Activated naive CD8-positive, alpha-beta T cell treated with anti-CD3 and anti-CD28 coated beads for 36 hours (primary cell): ENCODE measurements around the gene KCTD12. TPM values are rescaled to one million over a fixed set of nuclear protein-coding genes. Genes with fewer than 3 reads are reported as not detected.
"Not testable (repeated sequence)": the region's sequence is repeated elsewhere in the genome, so short reads cannot be mapped to it uniquely, and the experiment has no call there.

ENCODE experiments used
- DNase-seq: peaks from one replicate; pipeline ENCODE4 v3.0.0; 2021
- H3K27ac Mint-ChIP-seq: one replicate; pipeline ENCODE4 v1.8.0; 2022; ENCODE audit warnings: mild to moderate bottlenecking, moderate library complexity, mixed read lengths
- H3K27me3 Mint-ChIP-seq: one replicate; pipeline ENCODE4 v1.8.0; 2022; ENCODE audit warnings: mild to moderate bottlenecking, mixed read lengths
- H3K36me3 Mint-ChIP-seq: one replicate; pipeline ENCODE4 v1.8.0; 2021; ENCODE audit warnings: mild to moderate bottlenecking, mixed read lengths
- H3K4me1 Mint-ChIP-seq: one replicate; pipeline ENCODE4 v1.8.0; 2021; ENCODE audit warnings: mixed read lengths
- H3K4me3 Mint-ChIP-seq: one replicate; pipeline ENCODE4 v1.8.0; 2022; ENCODE audit warnings: mild to moderate bottlenecking, moderate library complexity, mixed read lengths
- H3K9me3 Mint-ChIP-seq: one replicate; pipeline ENCODE4 v1.8.0; 2022; ENCODE audit warnings: mixed read lengths
- total RNA-seq, 2 experiments: library from RNA; stranded (reverse); gene quantifications; one replicate each; pipeline ENCODE4 v1.2.3, GENCODE V29; 2021

Gene KCTD12
- total RNA-seq, 2 experiments from 2014 or later = 18.5 to 19.4 TPM

DNA sequence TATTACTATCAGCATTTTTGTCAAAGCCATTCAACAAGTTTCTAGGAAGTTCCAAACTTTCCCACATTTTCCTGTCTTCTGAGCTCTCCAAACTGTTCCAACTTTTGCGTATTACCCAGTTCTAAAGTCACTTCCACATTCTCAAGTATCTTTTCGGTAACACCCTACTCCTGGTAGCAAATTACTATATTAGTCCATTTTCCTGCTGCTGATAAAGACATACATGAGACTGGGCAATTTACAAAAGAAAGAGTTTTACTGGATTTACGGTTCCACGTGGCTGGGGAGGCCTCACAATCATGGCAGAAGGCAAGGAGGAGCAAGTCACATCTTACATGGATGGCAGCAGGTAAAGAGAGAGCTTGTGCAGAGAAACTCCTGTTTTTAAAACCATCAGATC lies 12.9 kb upstream of the KCTD12 start:
- H3K9me3 Mint-ChIP-seq = peaks cover 12% of the 10 kb centered on the region
- DNase-seq, H3K4me3 Mint-ChIP-seq, H3K36me3 Mint-ChIP-seq, H3K4me1 Mint-ChIP-seq, H3K27ac Mint-ChIP-seq, H3K27me3 Mint-ChIP-seq: not testable (repeated sequence)

DNA sequence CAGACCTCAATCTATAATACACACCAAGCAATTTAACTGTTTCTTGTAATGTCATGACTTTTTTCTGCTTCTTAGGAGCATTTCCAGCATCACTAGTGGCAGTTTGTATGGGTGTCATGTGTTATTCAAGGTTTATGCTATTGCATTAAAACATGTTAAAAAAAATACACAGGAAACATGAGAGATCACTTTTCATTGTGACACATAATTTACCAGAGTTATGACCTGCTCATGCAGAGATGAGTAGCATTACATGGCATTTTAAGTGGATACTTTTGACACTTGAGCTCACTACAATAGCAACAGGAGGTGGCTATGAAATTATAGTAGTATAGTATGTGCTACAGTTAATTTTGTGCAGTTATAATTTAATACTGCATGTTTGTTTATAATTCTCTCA lies 11.0 kb upstream of the KCTD12 start:
- not testable (repeated sequence) for DNase-seq, H3K27ac Mint-ChIP-seq, H3K36me3 Mint-ChIP-seq, H3K27me3 Mint-ChIP-seq, H3K4me3 Mint-ChIP-seq
- peaks cover 12% of the 10 kb centered on the region for H3K9me3 Mint-ChIP-seq
- peaks cover 12% of the 10 kb centered on the region for H3K4me1 Mint-ChIP-seq

DNA sequence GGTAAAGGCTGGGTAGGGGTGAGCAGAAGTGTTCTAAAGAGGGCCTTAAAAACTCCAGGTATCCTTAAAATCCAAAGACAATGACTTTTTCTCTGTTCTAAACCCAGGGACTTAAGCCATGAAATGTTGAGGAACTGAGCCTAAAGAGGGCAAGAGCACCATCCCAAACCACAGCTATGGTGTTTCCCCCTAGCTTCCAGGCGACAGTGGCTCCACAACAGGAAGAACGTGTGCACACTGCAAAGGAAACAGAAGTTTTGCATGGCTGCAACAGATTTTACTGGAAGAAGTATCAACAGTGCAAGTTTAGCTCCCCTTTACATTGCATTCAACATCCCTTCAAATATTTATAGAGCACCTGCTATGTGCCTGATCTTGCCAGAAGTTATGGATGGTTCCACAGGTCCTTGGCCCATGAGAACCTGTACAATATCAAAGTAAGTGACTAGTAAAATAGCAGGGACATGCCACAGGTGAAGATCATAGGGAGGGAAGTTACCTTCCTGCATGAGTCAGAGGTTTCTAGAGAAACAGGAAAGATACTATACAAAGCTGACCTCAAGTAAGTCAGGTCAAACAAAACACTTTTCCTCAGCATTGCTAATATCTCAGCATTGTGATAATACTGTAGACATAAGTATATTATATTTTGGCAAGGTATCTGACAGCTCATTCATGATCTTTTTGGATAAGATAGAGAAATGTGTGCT lies 8.4 kb upstream of the KCTD12 start:
- H3K4me3 Mint-ChIP-seq = no peak overlapping the region
- H3K36me3 Mint-ChIP-seq = no peaks in the 10 kb centered on the region
- H3K9me3 Mint-ChIP-seq = peaks cover 7% of the 10 kb centered on the region
- H3K27me3 Mint-ChIP-seq = no peaks in the 10 kb centered on the region
- no peak for DNase-seq
- H3K27ac Mint-ChIP-seq = no peak overlapping the region
- H3K4me1 Mint-ChIP-seq = peaks cover 16% of the 10 kb centered on the region

DNA sequence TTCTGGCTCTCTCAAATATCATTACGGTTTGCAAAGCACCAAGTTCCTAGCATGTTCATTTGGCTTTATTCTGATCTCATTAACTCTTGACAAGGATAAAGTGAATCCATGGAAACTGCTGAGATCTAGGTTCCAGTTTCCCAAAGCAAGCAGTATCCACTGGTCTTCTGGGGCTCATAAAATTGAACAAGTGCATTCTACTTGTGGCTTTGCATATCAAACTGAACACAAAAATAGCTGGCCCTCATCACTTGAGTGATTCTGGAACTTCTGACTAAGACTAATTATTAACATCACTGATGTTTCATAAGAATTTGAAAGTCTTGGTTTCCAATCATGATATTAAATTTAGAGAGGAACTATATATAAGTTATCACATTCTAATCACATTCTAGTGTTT lies 6.3 kb upstream of the KCTD12 start:
- Mint-ChIP-seq H3K36me3 (no peaks in the 10 kb centered on the region), H3K27me3 (peaks cover 1% of the 10 kb centered on the region), H3K9me3 (no peaks in the 10 kb centered on the region), H3K4me1 (peaks cover 16% of the 10 kb centered on the region), H3K4me3 (no peak overlapping the region), H3K27ac (no peak overlapping the region)
- DNase-seq = no peak

DNA sequence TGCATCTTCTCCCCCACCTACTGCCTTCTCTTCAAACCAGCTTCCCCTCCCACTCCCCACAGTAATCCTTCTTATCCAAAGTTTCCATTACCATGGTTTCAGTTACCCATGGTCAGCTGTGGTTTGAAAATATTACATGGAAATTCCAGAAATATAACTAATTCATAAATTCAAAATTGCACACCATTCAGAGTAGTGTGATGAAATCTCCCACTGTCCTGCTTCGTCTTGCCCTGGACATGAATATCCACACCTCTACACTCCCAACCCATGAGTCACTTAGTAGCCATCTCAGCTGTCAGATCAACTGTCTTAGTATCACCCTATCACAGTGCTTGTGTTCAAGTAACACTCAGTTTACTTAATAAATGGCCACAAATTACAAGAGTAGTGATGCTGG lies 3.8 kb upstream of the KCTD12 start:
- no peak for DNase-seq
- H3K4me1 Mint-ChIP-seq = peaks cover 22% of the 10 kb centered on the region
- no peak overlapping the region for H3K27ac Mint-ChIP-seq
- H3K36me3 Mint-ChIP-seq = peaks cover 1% of the 10 kb centered on the region
- H3K27me3 Mint-ChIP-seq = peaks cover 9% of the 10 kb centered on the region
- H3K4me3 Mint-ChIP-seq = no peak overlapping the region
- H3K9me3 Mint-ChIP-seq = no peaks in the 10 kb centered on the region

DNA sequence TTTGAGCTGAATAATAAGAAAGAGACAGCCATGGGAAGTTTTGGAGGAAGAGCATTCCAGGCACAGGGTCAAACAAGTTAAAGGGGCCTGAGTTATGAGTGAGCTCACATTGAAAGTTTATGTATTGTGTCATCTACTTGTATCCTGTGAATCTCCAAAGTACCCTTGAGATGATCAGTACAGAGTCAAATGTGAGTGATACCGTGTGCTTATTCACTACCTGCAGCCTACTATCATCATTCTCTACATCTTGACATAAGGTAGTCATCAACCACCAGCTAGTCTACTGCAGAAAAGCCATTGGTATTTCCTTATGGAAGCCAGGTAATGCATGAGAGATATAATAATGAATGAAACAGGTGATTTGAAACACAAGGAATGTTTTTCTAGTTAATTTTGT lies 3.0 kb upstream of the KCTD12 start:
- Mint-ChIP-seq H3K4me1 (peaks cover 22% of the 10 kb centered on the region), H3K27ac (no peak overlapping the region), H3K4me3 (no peak overlapping the region), H3K9me3 (no peaks in the 10 kb centered on the region), H3K27me3 (peaks cover 9% of the 10 kb centered on the region), H3K36me3 (peaks cover 5% of the 10 kb centered on the region)
- no peak for DNase-seq

DNA sequence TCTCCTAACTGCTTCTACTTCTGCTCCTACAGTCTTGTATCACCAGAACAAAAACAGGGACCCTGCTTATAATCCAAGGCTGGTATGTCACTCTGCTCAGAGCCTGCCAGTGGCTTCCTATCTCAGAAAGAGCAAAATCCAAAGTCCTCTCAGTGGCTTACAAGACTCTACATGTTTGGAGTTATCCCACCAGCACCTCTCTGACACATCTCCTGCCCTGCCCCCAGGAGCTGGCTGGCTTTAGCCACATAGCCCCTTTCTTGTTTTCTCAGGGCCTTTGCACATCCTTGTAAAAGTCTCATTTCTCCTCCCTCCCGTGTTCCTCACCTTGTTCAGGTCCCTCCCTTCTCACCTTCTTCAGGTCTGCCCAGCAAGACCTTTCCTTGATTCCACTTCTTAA lies 2.2 kb upstream of the KCTD12 start:
- no peaks in the 10 kb centered on the region for H3K9me3 Mint-ChIP-seq
- no peak overlapping the region for H3K27ac Mint-ChIP-seq
- no peak overlapping the region for H3K4me3 Mint-ChIP-seq
- H3K4me1 Mint-ChIP-seq = peaks cover 20% of the 10 kb centered on the region
- peaks cover 8% of the 10 kb centered on the region for H3K36me3 Mint-ChIP-seq
- no peak for DNase-seq
- peaks cover 9% of the 10 kb centered on the region for H3K27me3 Mint-ChIP-seq

DNA sequence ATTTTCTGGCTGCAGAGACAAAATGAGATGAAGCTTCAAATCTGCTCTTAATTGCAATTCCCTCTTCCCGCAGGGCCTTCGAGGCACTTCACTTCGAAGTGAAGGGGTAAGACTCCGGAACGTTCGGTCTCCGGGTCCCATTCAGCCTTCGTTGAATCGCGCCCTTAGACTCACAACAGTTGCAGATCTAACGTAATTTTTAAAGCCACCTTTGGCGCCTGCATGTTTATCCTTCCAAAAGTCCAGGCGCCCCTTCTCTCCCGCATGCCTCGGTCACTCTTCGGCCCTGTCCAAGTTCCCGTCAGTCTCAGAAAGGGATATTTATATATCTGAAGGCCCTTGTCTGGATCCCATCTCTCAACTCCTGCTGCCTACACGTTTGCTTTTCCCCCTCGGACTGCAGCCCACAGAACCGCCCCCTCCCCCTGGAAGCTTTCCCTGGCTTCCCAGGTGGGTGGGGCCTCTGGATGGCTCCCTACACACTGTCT lies 915 bp upstream of the KCTD12 start:
- H3K4me3 Mint-ChIP-seq = peak overlapping the region; percentile 78

DNA sequence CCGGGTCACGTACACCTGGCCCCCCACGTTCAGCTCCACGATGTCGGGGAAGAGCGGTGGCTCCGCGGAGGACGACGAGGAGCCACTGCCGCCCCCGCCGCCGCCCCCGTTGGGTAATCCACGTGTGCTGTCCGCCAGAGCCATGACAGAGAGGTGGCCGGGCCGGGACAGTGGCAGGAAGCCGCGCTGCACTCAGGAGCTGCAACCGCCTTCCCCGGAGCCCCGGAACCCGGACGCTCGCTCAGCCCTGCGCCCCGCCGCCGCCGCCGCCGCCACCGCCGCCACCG lies 257 bp downstream of the KCTD12 start:
- peaks cover 35% of the 10 kb centered on the region for H3K4me1 Mint-ChIP-seq
- no peaks in the 10 kb centered on the region for H3K9me3 Mint-ChIP-seq
- H3K36me3 Mint-ChIP-seq = peaks cover 18% of the 10 kb centered on the region
- no peak for DNase-seq
- H3K27me3 Mint-ChIP-seq = peaks cover 9% of the 10 kb centered on the region
- peak overlapping the region; percentile 75 for H3K4me3 Mint-ChIP-seq
- H3K27ac Mint-ChIP-seq = peak overlapping the region; percentile 65

More for the DNA sequence above, 915 bp upstream of the KCTD12 start:
- H3K27me3 Mint-ChIP-seq = peaks cover 9% of the 10 kb centered on the region
- H3K36me3 Mint-ChIP-seq = peaks cover 12% of the 10 kb centered on the region
- H3K27ac Mint-ChIP-seq = no peak overlapping the region
- no peaks in the 10 kb centered on the region for H3K9me3 Mint-ChIP-seq
- no peak for DNase-seq
- peaks cover 29% of the 10 kb centered on the region for H3K4me1 Mint-ChIP-seq

DNA sequence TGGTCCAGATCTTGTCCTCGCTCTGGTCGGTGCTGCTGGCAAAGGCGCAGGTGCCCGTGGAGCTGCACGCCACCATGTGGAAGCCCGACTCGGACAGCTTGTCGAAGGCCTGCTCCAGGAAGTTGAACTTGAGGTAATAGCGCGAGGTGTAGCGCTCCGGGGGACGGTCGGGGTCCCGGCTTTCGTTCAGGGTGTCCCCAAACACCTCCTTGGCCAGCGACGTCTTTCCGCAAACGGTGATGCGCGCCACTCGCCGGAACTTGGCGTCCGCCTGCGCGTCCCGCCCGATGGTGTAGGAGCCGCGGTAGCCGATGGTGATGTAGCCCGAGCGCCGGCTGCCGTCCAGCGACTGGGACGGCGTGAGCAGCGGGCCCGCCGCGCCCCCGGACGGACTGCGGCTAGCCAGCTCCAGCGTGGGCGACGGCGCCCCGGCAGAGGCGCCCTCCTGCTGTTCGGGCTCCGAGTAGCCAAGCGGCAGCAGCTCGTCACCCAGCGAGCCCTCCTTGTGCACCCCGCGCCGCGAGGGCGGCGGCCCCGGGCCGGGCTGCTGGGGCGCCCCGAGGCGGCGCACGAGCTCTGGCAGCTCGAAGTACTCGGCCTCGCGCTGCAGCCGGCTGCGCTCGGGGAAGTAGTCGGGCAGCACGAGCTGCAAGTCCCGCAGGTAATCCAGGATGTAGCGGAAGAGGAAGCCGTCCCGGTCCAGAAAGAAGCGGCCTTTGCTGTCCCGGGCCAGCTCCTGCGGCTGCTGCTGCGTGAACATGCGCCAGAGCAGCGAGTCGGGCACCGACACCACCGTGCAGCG lies 801 bp downstream of the KCTD12 start:
- Mint-ChIP-seq H3K27ac (peak overlapping the region; percentile 90), H3K4me3 (peak overlapping the region; percentile 96), H3K36me3 (peaks cover 18% of the 10 kb centered on the region), H3K9me3 (no peaks in the 10 kb centered on the region), H3K27me3 (peaks cover 9% of the 10 kb centered on the region), H3K4me1 (peaks cover 38% of the 10 kb centered on the region)
- DNase-seq = peak; percentile 72

DNA sequence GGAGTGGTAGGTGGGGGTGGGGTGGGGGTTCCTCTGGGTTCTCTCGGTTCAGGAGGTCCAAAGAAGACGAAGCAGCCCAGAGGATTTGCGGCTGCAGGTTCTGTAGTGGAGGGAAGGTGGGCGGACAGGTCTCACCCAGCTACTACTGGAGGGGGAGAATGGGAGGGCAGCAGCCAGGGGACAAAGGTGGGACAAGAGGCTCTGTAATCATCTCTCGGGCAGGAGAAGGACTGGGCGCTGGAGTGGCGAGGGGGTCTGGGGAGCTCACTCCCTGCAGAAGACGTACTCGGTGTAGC lies 1.4 kb downstream of the KCTD12 start:
- H3K4me3 Mint-ChIP-seq = peak overlapping the region; percentile 96
- peaks cover 40% of the 10 kb centered on the region for H3K4me1 Mint-ChIP-seq
- H3K27me3 Mint-ChIP-seq = peaks cover 9% of the 10 kb centered on the region
- no peaks in the 10 kb centered on the region for H3K9me3 Mint-ChIP-seq
- no peak for DNase-seq
- peaks cover 18% of the 10 kb centered on the region for H3K36me3 Mint-ChIP-seq
- peak overlapping the region; percentile 90 for H3K27ac Mint-ChIP-seq

DNA sequence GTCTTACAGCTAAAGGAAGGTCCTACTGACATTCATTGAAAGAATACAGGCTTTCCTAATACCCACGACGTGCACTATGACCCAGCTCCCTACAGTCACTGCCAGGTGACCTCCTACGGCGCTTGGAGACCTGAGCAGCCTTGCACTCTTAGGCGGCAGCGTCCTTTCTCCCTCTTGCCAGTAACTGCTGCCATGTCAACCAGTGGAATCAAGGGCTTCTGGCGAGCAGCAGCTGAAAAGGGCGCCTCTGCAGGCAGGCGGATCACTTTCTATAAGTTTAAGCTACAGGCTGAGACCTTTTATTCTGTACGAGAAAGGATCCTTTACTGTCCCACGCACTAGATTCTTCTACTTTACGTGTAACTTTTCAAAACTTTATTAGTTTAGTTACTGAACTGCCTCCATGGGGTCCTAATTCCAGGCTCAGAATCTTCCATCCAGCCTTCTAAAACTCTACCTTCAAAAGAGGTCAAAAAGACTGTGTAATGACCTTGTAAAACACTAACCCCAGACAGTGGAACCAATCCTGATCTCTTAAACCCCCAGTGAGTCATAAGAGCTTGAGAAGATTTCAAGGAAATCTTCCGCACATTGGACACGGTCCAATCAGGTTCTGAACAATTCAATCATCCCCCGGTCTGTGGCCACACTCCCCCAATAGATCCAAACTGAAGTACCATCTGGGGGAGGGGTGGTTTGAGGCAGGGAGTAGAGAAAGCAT lies 1.9 kb downstream of the KCTD12 start:
- H3K27ac Mint-ChIP-seq = peak overlapping the region; percentile 90
- H3K27me3 Mint-ChIP-seq = peaks cover 9% of the 10 kb centered on the region
- peak; percentile 22 for DNase-seq
- peaks cover 42% of the 10 kb centered on the region for H3K4me1 Mint-ChIP-seq
- peak overlapping the region; percentile 96 for H3K4me3 Mint-ChIP-seq
- H3K9me3 Mint-ChIP-seq = no peaks in the 10 kb centered on the region
- H3K36me3 Mint-ChIP-seq = peaks cover 18% of the 10 kb centered on the region

DNA sequence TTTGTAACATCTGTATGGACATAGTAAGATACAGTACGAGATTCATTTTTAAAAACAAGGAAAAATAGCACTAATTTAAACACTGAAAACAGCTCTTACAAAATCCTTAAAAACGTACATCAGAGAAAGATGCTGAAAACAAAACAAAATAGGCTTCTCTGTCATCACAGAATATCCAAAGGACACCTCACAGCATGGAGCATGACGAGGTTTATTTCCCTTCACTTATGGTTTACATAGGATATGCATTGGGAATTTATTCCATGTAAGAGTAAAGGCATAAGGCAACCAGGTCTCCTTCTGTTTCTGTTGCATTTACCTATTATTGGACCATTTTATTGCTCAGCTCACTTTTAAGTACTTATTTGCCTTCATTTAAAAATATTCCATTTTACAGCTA lies 3.0 kb downstream of the KCTD12 start:
- DNase-seq = no peak
- Mint-ChIP-seq H3K27ac (no peak overlapping the region), H3K4me1 (peaks cover 46% of the 10 kb centered on the region), H3K4me3 (peak overlapping the region; percentile 11), H3K9me3 (no peaks in the 10 kb centered on the region), H3K27me3 (peaks cover 9% of the 10 kb centered on the region), H3K36me3 (peaks cover 18% of the 10 kb centered on the region)

DNA sequence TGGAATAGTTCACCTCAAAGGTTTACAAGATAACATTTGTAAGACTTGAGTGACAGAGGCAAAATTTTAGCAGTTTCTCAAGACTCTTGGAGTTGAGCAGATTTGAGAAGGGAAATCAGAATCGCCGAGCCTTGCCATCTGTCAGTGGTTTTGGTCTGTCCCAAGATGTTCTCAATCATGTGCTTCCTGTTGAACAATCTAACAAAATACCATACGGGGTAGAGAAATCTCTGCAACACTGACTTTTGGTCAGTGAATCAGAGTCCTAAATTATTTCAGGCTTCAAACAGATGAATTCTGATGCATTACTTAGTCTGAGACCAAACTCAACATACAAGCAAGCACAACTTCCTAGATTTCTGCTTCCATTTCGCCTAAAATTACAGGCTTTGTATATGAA lies 3.8 kb downstream of the KCTD12 start:
- Mint-ChIP-seq H3K27me3 (peaks cover 8% of the 10 kb centered on the region), H3K27ac (no peak overlapping the region)

DNA sequence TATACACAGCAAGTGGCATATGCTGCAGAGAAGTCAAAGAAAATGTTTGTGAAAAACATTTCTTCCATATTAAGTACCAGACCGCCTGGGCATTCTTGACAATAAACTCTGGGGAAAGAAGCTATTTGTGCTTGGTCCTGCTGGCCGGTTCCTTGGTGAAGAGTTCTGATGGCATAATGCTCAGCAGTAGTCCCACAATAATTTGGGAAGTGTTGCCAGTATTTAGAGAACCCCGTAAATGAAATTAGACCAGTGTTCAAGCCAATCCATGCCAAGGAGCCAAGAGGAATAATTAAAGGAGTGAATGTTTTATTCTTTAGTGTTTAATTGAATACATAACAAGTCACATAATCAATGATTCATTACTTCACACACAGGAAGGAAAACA lies 6.3 kb downstream of the KCTD12 start:
- Mint-ChIP-seq H3K4me1 (peaks cover 40% of the 10 kb centered on the region), H3K36me3 (peaks cover 16% of the 10 kb centered on the region), H3K27me3 (no peaks in the 10 kb centered on the region), H3K4me3 (peak overlapping the region; percentile 70), H3K27ac (peak overlapping the region; percentile 86), H3K9me3 (no peaks in the 10 kb centered on the region)
- DNase-seq = no peak

More for the DNA sequence above, 3.8 kb downstream of the KCTD12 start:
- Mint-ChIP-seq H3K36me3 (peaks cover 18% of the 10 kb centered on the region), H3K4me3 (peak overlapping the region; percentile 48), H3K4me1 (peaks cover 46% of the 10 kb centered on the region), H3K9me3 (no peaks in the 10 kb centered on the region)
- DNase-seq = no peak
